Endothelial cell of umbilical vein (primary cell): ENCODE data around the gene MTCL1. TPM values are rescaled to one million over a fixed set of nuclear protein-coding genes. Genes with fewer than 3 reads are reported as not detected.

Experiments used
- BruUV-seq: library from RNA; stranded (reverse); fragments of 400-500 nt; replicated peaks from 2 replicates; lab custom pipeline; 2021; lab: Mats Ljungman, UMichigan
- CTCF ChIA-PET: fragments of 300-600, 350-600 bp; sonication (Branson Sonifier 250); formaldehyde crosslinking; loops from one replicate; lab custom pipeline; 2021; ENCODE audit warnings: antibody characterized with exemption, inconsistent platforms; lab: Charles Lee
- POLR2A ChIA-PET: fragments of 300-600, 350-600 bp; sonication (Branson Sonifier 250); formaldehyde crosslinking; loops from one replicate; lab custom pipeline; 2021; ENCODE audit warnings: antibody characterized with exemption, inconsistent platforms; lab: Charles Lee
- DNase-seq: peaks from one replicate; pipeline ENCODE4 v3.0.0-alpha.2; 2011; ENCODE audit warnings: low read depth, low spot score
- FAIRE-seq: peaks from 2 replicates; lab custom pipeline; 2011; peaks lifted over from hg19 to GRCh38; lab: Jason Lieb, UNC
- H2AFZ ChIP-seq: 2 replicates; pipeline ENCODE4 v1.6.0; 2012; ENCODE audit warnings: low read depth, low read length, control low read depth, inconsistent platforms
- H3K27ac ChIP-seq: 2 replicates; pipeline ENCODE4 v1.5.1; 2011; ENCODE audit warnings: low read depth, mild to moderate bottlenecking, control low read depth, low read length, moderate library complexity; ENCODE audit not compliant: insufficient read depth
- H3K27me3 ChIP-seq, 2 experiments: 2 replicates each; pipeline versions ENCODE4 v1.6.0 to v1.6.1; 2011; ENCODE audit warnings: low read length in 2 of 2, mixed read lengths in 1 of 2; ENCODE audit not compliant: control insufficient read depth in 2 of 2, insufficient read depth in 2 of 2
- H3K36me3 ChIP-seq, 2 experiments: 2 replicates in 1 of 2; 3 replicates in 1 of 2; pipeline ENCODE4 v1.5.1; 2011; ENCODE audit warnings: low read length in 2 of 2, mild to moderate bottlenecking in 1 of 2, moderate library complexity in 1 of 2; ENCODE audit not compliant: control insufficient read depth in 2 of 2, insufficient read depth in 2 of 2; ENCODE audit errors: extremely low read depth in 1 of 2
- H3K4me1 ChIP-seq: 3 replicates; pipeline ENCODE4 v1.5.1; 2011; ENCODE audit warnings: mild to moderate bottlenecking, low read length; ENCODE audit not compliant: control insufficient read depth, insufficient read depth; ENCODE audit errors: extremely low read depth
- H3K4me2 ChIP-seq: 2 replicates; pipeline ENCODE4 v1.6.1; 2011; ENCODE audit warnings: low read length, control low read depth, mixed read lengths; ENCODE audit not compliant: insufficient read depth
- H3K4me3 ChIP-seq, 3 experiments: fragments of 200-600 bp in 1 of 3; sonication (generic), shearing (Covaris generic) in 1 of 3; replicated peaks in 1 of 3; 2 replicates each; pipeline ENCODE4 v1.5.1; 2011 to 2016; ENCODE audit warnings: control low read depth in 3 of 3, low read length in 3 of 3, mild to moderate bottlenecking in 2 of 3, inconsistent platforms in 1 of 3, low read depth in 1 of 3, moderate library complexity in 1 of 3; ENCODE audit not compliant: insufficient read depth in 1 of 3
- H3K79me2 ChIP-seq: 2 replicates; pipeline ENCODE4 v1.6.0; 2012; ENCODE audit warnings: low read length, inconsistent platforms; ENCODE audit not compliant: control insufficient read depth, insufficient read depth
- H3K9ac ChIP-seq: replicated peaks from 2 replicates; pipeline ENCODE3; 2011; ENCODE audit warnings: low read length, control low read depth; ENCODE audit not compliant: insufficient read depth; ENCODE audit errors: extremely low read depth
- H3K9me1 ChIP-seq: replicated peaks from 3 replicates; pipeline ENCODE4 v1.6.0; 2011; ENCODE audit warnings: mild to moderate bottlenecking, low read length; ENCODE audit not compliant: control insufficient read depth, insufficient read depth; ENCODE audit errors: extremely low read depth
- H3K9me3 ChIP-seq: replicated peaks from 2 replicates; pipeline ENCODE4 v1.5.1; 2012; ENCODE audit warnings: low read length, inconsistent platforms; ENCODE audit not compliant: control insufficient read depth, insufficient read depth
- H4K20me1 ChIP-seq: replicated peaks from 2 replicates; pipeline ENCODE3; 2011; ENCODE audit warnings: mild to moderate bottlenecking, low read length; ENCODE audit not compliant: control insufficient read depth, insufficient read depth; ENCODE audit errors: extremely low read depth
- CTCF ChIP-seq, 2 donors: IDR thresholded peaks; 1 replicate in 1 of 2; 2 replicates in 1 of 2; pipeline ENCODE4 v1.5.1; 2011; ENCODE audit warnings: low read length in 2 of 2, mild to moderate bottlenecking in 2 of 2, moderate library complexity in 2 of 2, control low read depth in 1 of 2, inconsistent platforms in 1 of 2, low read depth in 1 of 2; ENCODE audit not compliant: insufficient read depth in 1 of 2; ENCODE audit errors: extremely low read depth in 1 of 2
- EZH2 ChIP-seq: IDR thresholded peaks from 2 replicates; pipeline ENCODE4 v1.6.1; 2012; ENCODE audit warnings: borderline replicate concordance, low read depth, mild to moderate bottlenecking, moderate library complexity, low read length, inconsistent platforms; ENCODE audit not compliant: severe bottlenecking
- FOS ChIP-seq: IDR thresholded peaks from 2 replicates; pipeline ENCODE4 v1.6.1; 2011; ENCODE audit warnings: mild to moderate bottlenecking, low read length, moderate library complexity, borderline replicate concordance; ENCODE audit not compliant: insufficient read depth
- GATA2 ChIP-seq: IDR thresholded peaks from 2 replicates; pipeline ENCODE4 v1.7.0; 2011; ENCODE audit warnings: low read depth, mild to moderate bottlenecking, moderate library complexity, mixed read lengths, low read length; ENCODE audit not compliant: insufficient read length, insufficient read depth
- JUN ChIP-seq: IDR thresholded peaks from 2 replicates; pipeline ENCODE4 v1.6.1; 2011; ENCODE audit warnings: borderline replicate concordance, low read depth; ENCODE audit not compliant: insufficient read length, insufficient read depth
- MYC ChIP-seq: IDR thresholded peaks from one replicate; pipeline ENCODE4 v1.6.1; 2011; ENCODE audit warnings: mild to moderate bottlenecking, low read depth, low read length
- POLR2A ChIP-seq: IDR thresholded peaks from 2 replicates; pipeline ENCODE4 v1.6.1; 2012; ENCODE audit warnings: low read depth, mild to moderate bottlenecking, control low read depth, low read length
- POLR2AphosphoS5 ChIP-seq: IDR thresholded peaks from 2 replicates; pipeline ENCODE4 v1.6.1; 2012; ENCODE audit warnings: low read depth, mild to moderate bottlenecking, control low read depth, low read length, moderate library complexity; ENCODE audit not compliant: insufficient read depth
- dilution Hi-C: fragments of 300-500 bp; cut with MboI; formaldehyde crosslinking; loops from one replicate; pipeline ENCODE4 v1.15.0; 2019; ENCODE audit warnings: low sequenced_read_pairs; ENCODE audit not compliant: extremely low pct_ligation_motif_present
- intact Hi-C: fragments of 100-400 bp; cut with micrococcal nuclease; formaldehyde crosslinking; loops from one replicate; pipeline ENCODE4 v1.10.0; 2022
- polyA plus RNA-seq, 4 experiments: library from polyadenylated mRNA; depleted of rRNA in 3 of 4; stranded (reverse) in 3 of 4; unstranded in 1 of 4; fragments of >200 nt; gene quantifications; 2 replicates each; pipeline versions ENCODE4 v1.2.1 to v1.2.3, GENCODE V29; 2011 to 2012; ENCODE audit warnings: missing spikeins in 1 of 4
- total RNA-seq: library from RNA; stranded (reverse); gene quantifications from 2 replicates; pipeline ENCODE4 v1.2.3, GENCODE V29; 2021
- TF ChIP-seq, protein P1 (sequence below): IDR thresholded peaks from 2 replicates; pipeline ENCODE4 v1.6.1; 2011; ENCODE audit not compliant: insufficient read depth, insufficient read length

MTCL1 gene
- total and polyA plus RNA-seq, 2 donors (not counting 3 experiments of a cell fraction or from before 2014, with no cell fraction given): 11.9 to 75.7 TPM

DNA sequence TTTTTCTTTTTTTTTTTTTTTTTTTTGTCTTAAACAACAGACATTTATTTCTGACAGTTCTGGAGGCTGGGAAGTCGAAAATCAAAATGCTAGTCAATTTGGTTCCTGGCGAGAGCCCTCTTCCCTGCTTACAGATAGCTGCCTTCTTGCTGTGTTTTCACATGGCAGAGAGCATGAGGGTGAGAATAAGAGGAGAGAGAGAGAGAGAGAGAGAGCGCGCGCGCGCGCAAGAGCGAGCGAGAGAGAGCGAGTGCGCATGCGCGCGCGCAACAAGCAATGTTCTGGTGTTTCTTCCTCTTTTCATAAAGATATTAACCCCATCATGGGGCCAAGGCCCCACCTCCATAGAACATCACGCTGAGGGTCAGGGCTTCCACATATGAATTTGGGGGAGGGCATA is 20.9 kb downstream of the MTCL1 start:
- intact Hi-C loops: no loop called here

More for the DNA sequence above, 20.9 kb downstream of the MTCL1 start:
- no peak overlapping the region for H3K27ac ChIP-seq
- no peak overlapping the region for H3K9ac ChIP-seq
- DNase-seq (no peak), FAIRE-seq (no peak)
- no peak overlapping the region for H3K4me2 ChIP-seq
- peaks cover 46% of the 10 kb centered on the region for H3K79me2 ChIP-seq
- H2AFZ ChIP-seq: no peak overlapping the region
- no peak for TF ChIP-seq POLR2A
- no peak for TF ChIP-seq FOS
- no peak for TF ChIP-seq JUN
- no peak for TF ChIP-seq MYC
- TF ChIP-seq, protein P1, sequence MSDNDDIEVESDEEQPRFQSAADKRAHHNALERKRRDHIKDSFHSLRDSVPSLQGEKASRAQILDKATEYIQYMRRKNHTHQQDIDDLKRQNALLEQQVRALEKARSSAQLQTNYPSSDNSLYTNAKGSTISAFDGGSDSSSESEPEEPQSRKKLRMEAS: no peak
- no peak for TF ChIP-seq CTCF (IDR thresholded peaks at IDR 0.05; ENCODE audit: extremely low read depth in 1 of 2, insufficient read depth in 1 of 2, low read depth in 1 of 2, low read length in 2 of 2)
- no peak for TF ChIP-seq EZH2
- no peak for TF ChIP-seq POLR2AphosphoS5
- no peak for TF ChIP-seq GATA2
- no peaks in the 10 kb centered on the region for H3K9me1 ChIP-seq
- ChIA-PET CTCF (interaction anchor here (2.4 kb wide), 1 partner anchor 18 kb away, joined by 21 read pairs; no protein-coding TSS in a partner anchor), POLR2A (interaction anchor here (0.9 kb wide), 1 partner anchor 11 kb away, joined by 3 read pairs; no protein-coding TSS in a partner anchor)
- H4K20me1 ChIP-seq: no peaks in the 10 kb centered on the region
- H3K36me3 ChIP-seq: no peaks in the 10 kb centered on the region
- peaks cover 25% of the 10 kb centered on the region for H3K4me1 ChIP-seq
- no peaks in the 10 kb centered on the region for H3K9me3 ChIP-seq
- BruUV-seq: no TSS peak
- dilution Hi-C loops: no loop called here
- no peak overlapping the region for H3K4me3 ChIP-seq
- H3K27me3 ChIP-seq: no peaks in the 10 kb centered on the region
